ENCODE data around the gene MEF2C.
A peak's percentile ranks its signal among the peaks of the same experiment; 100 is the strongest.

The MEF2C gene

DNA sequence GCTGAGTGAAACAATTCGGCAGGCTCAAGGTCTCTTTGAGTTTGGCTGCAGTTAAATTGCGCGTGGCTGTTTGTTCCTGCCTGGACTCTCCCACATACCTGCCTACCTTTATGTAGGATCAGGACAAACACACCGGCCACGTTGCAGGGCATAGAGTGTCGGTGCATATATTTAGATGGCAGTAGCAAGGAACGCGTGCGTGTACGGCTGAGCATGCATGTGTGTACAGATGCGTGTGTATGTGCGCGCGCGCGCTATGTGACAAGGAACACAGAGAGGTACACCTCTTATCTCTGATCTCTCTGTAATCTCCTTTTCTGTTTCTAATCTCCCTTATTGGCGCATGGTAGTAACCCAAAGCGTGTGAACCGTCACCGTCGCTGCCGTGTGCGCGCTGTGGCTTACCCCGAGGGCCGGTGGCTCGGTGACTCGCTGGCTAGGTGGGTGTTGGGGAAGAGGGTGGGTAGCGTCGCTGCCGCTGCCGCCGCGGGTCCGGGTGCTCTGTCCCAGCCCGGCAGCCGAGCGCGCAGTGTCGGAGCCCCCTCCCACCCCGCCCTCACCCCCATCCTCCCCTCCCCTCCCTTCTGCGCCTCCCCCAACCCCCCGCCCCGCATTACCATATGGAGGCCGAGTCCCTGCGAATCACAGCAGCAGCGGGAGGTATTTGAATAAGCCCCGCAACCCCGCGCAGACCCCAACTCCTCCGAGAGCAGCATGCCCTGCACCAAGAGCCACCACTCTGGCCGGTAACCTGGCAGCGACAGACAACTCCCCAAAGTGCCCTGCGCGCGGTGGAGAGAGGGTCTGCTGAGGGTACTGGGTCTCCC lies 204.8 kb downstream of the MEF2C start:
- Histone ChIP-seq H4K20me1 (ENCODE audit: insufficient read depth) (no peaks in the 10 kb centered on the region), H3K79me2 (ENCODE audit: insufficient read depth, low read depth) (peaks cover 13% of the 10 kb centered on the region; the same call in 1 of the 2 replicates), H3K4me2 (peak overlapping the region; percentile 87; the same call in 1 of the 2 replicates), H3K4me1 (ENCODE audit: low read depth, poor library complexity, severe bottlenecking) (peaks cover 40% of the 10 kb centered on the region), H3K36me3 (ENCODE audit: insufficient read depth) (no peaks in the 10 kb centered on the region), H2AFZ (ENCODE audit: low read depth) (no peak overlapping the region), H3K9ac (no peak overlapping the region), H3K27ac (no peak overlapping the region), H3K27me3 (ENCODE audit: insufficient read depth, low read depth) (no peaks in the 10 kb centered on the region), H3K4me3 (IDR thresholded peaks at IDR 0.05; ENCODE audit: insufficient read depth, low read depth, low read length) (no peak overlapping the region)
- TF ChIP-seq, protein P1, sequence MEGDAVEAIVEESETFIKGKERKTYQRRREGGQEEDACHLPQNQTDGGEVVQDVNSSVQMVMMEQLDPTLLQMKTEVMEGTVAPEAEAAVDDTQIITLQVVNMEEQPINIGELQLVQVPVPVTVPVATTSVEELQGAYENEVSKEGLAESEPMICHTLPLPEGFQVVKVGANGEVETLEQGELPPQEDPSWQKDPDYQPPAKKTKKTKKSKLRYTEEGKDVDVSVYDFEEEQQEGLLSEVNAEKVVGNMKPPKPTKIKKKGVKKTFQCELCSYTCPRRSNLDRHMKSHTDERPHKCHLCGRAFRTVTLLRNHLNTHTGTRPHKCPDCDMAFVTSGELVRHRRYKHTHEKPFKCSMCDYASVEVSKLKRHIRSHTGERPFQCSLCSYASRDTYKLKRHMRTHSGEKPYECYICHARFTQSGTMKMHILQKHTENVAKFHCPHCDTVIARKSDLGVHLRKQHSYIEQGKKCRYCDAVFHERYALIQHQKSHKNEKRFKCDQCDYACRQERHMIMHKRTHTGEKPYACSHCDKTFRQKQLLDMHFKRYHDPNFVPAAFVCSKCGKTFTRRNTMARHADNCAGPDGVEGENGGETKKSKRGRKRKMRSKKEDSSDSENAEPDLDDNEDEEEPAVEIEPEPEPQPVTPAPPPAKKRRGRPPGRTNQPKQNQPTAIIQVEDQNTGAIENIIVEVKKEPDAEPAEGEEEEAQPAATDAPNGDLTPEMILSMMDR (conservative IDR thresholded peaks at IDR 0.05; ENCODE audit: low read depth, low read length) = no peak

DNA sequence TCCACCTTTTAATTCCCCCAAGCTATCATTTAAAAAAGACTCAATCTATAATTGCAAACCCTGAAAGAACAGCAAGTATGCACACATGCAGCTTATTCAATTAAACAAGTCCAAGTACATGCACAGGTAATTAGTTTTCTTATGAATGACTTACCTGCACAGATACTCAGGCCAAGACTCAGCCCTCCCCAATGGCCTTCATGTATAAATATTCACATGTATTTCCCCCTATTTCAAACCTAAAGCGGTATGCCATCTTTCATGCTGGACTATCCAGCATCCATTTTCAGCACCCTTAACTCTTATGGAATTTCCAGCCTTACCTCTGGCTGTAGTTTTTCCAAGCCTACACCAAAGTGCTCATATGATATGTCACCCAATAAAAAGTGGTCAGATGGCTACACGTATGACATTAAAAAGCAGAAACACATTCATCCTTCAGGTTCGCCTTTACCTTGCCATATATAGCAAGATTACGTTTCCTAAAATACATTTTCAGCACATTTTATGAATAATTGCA lies 205.5 kb downstream of the MEF2C start:
- H3K27ac ChIP-seq = no peak overlapping the region; the same call in 1 of the 2 replicates
- no peaks in the 10 kb centered on the region for H4K20me1 ChIP-seq (ENCODE audit: insufficient read depth)
- no peak overlapping the region for H2AFZ ChIP-seq (ENCODE audit: low read depth)
- TF ChIP-seq, protein P1 (conservative IDR thresholded peaks at IDR 0.05; ENCODE audit: low read depth, low read length) = no peak
- peak overlapping the region; percentile 98; the same call in 1 of the 2 replicates for H3K9ac ChIP-seq
- H3K36me3 ChIP-seq (ENCODE audit: insufficient read depth) = no peaks in the 10 kb centered on the region
- H3K4me1 ChIP-seq (ENCODE audit: low read depth, poor library complexity, severe bottlenecking) = peaks cover 36% of the 10 kb centered on the region
- peaks cover 13% of the 10 kb centered on the region; the same call in 1 of the 2 replicates for H3K79me2 ChIP-seq (ENCODE audit: insufficient read depth, low read depth)
- H3K4me2 ChIP-seq = peak overlapping the region; percentile 87
- H3K27me3 ChIP-seq (ENCODE audit: insufficient read depth, low read depth) = no peaks in the 10 kb centered on the region
- no peak overlapping the region for H3K4me3 ChIP-seq (IDR thresholded peaks at IDR 0.05; ENCODE audit: insufficient read depth, low read depth, low read length)

DNA sequence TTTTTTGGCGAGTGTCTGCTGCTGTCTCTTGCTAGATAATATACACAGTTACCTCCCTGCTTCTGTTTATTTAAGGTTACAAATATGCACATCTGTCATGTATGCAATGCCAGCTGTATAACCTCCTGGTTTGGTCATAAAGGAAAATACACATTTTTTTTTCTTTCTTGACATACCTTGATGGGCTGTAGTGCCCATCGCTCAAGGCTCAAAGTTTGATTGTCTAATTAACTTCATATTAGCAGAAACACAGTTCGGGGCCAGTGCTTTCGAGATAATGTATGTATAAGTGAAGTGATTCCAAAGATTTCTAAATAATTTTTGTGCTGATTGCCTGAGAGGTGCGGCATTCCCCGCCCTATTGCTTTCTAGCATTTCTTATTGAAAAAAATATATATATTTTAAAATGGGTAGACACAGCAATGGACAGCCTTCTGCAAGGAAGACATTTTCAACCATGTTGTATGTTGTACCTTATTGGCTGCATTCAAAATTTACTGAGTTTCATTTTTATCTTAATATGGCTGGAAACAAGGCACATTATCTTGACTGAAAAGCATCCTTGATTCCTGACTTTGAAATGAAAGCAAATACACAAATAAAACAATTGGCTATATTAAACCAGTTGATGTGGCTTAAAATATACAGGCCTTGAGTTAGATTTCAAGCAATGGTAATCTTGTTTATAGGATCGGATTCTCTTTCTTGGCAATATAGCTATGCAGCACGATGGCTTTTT lies 206.2 kb downstream of the MEF2C start:
- H3K27ac ChIP-seq = peak overlapping the region; percentile 100
- peak overlapping the region; percentile 98 for H3K9ac ChIP-seq
- peaks cover 41% of the 10 kb centered on the region for H3K4me1 ChIP-seq (ENCODE audit: low read depth, poor library complexity, severe bottlenecking)
- H3K27me3 ChIP-seq (ENCODE audit: insufficient read depth, low read depth) = no peaks in the 10 kb centered on the region
- H3K36me3 ChIP-seq (ENCODE audit: insufficient read depth) = no peaks in the 10 kb centered on the region
- peak overlapping the region; percentile 93; the same call in 1 of the 2 replicates for H2AFZ ChIP-seq (ENCODE audit: low read depth)
- no peaks in the 10 kb centered on the region for H4K20me1 ChIP-seq (ENCODE audit: insufficient read depth)
- H3K79me2 ChIP-seq (ENCODE audit: insufficient read depth, low read depth) = peaks cover 13% of the 10 kb centered on the region; the same call in 1 of the 2 replicates
- H3K4me2 ChIP-seq = peak overlapping the region; percentile 87
- no peak overlapping the region for H3K4me3 ChIP-seq (IDR thresholded peaks at IDR 0.05; ENCODE audit: insufficient read depth, low read depth, low read length)
- TF ChIP-seq, protein P1 (conservative IDR thresholded peaks at IDR 0.05; ENCODE audit: low read depth, low read length) = no peak

DNA sequence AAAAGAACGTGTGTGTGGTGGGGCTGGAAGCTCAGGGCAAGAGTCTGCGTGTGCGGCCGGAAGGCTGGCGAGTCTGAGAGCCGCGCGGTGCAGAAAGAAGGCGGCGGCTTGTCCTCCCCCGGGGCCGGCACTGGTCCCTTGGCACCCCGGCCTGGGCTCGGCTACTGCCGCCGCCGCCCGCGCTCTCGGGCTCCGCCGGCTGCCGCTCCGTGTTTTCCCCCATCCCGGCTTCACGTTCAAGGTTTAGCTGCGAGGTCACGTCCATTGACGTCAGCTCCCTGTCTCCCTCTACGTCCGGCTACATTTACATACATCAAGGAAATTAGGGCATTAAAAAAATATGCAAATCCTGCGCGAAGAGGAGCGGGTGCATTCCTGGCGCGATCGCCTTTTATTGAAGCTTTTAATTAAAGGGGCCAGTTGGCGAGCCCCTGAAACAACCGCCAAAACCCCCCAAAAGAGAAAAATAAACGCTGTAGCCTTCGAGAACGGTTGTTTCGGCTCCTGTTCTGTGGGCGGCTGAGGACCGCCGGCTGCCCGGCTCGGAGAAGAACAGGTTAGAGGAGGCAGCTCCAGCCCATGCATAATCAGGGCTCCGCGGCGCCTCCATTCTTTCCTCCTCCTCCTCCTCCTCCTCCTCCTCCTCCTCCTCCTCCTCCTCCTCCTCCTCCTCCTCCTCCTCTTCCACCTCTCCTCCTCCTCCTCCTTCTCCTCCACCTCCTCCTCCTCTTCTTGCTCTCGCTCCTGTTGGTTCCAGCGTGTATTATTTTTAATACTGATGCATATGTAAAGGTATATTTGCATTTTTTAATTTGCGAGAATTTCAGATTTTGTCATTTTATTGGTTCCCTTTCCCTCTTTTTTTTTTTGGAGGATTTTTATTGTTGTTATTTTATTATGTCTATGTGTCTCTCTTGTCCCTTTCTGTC lies 207.0 kb downstream of the MEF2C start:
- no peaks in the 10 kb centered on the region for H3K36me3 ChIP-seq (ENCODE audit: insufficient read depth)
- peak overlapping the region; percentile 93 for H2AFZ ChIP-seq (ENCODE audit: low read depth)
- H3K4me2 ChIP-seq = peak overlapping the region; percentile 92
- TF ChIP-seq, protein P1 (conservative IDR thresholded peaks at IDR 0.05; ENCODE audit: low read depth, low read length) = no peak
- peaks cover 47% of the 10 kb centered on the region for H3K4me1 ChIP-seq (ENCODE audit: low read depth, poor library complexity, severe bottlenecking)
- H4K20me1 ChIP-seq (ENCODE audit: insufficient read depth) = no peaks in the 10 kb centered on the region
- peaks cover 13% of the 10 kb centered on the region; the same call in 1 of the 2 replicates for H3K79me2 ChIP-seq (ENCODE audit: insufficient read depth, low read depth)
- peak overlapping the region; percentile 59 for H3K4me3 ChIP-seq (IDR thresholded peaks at IDR 0.05; ENCODE audit: insufficient read depth, low read depth, low read length)
- peak overlapping the region; percentile 98 for H3K9ac ChIP-seq
- H3K27me3 ChIP-seq (ENCODE audit: insufficient read depth, low read depth) = no peaks in the 10 kb centered on the region
- peak overlapping the region; percentile 100 for H3K27ac ChIP-seq

Data from KMS-11 (cell line).